BLaER1 treated with 17β-estradiol and CSF1 and Interleukin-3, amounts not matched to agents 10 nM and 100 nM (cell line): Measurements from ENCODE around the gene SNUPN.
A peak's percentile ranks its signal among the peaks of the same experiment; 100 is the strongest.
"Not testable (repeated sequence)": the region's sequence is repeated elsewhere in the genome, so short reads cannot be mapped to it uniquely, and the experiment has no call there.

Source experiments
- H3K27ac ChIP-seq, 11 experiments: shearing (Covaris generic); formaldehyde crosslinking; 2 replicates each; pipeline ENCODE4 v1.8.1; 2022
- H3K27me3 ChIP-seq, 11 experiments: shearing (Covaris generic); formaldehyde crosslinking; 2 replicates each; pipeline ENCODE4 v1.8.1; 2022
- H3K36me3 ChIP-seq, 11 experiments: shearing (Covaris generic); formaldehyde crosslinking; 2 replicates each; pipeline ENCODE4 v1.8.1; 2022
- H3K4me1 ChIP-seq, 10 experiments: shearing (Covaris generic); formaldehyde crosslinking; 2 replicates each; pipeline ENCODE4 v1.8.1; 2022
- H3K4me2 ChIP-seq, 11 experiments: shearing (Covaris generic); formaldehyde crosslinking; 2 replicates each; pipeline ENCODE4 v1.8.1; 2022
- H3K4me3 ChIP-seq, 10 experiments: shearing (Covaris generic); formaldehyde crosslinking; 2 replicates each; pipeline ENCODE4 v1.8.1; 2022
- H3K9ac ChIP-seq, 11 experiments: shearing (Covaris generic); formaldehyde crosslinking; 2 replicates each; pipeline ENCODE4 v1.8.1; 2022
- H3K9me3 ChIP-seq, 11 experiments: shearing (Covaris generic); formaldehyde crosslinking; replicated peaks in 1 of 11; 2 replicates each; pipeline ENCODE4 v1.8.1; 2022
- H4K20me1 ChIP-seq, 11 experiments: shearing (Covaris generic); formaldehyde crosslinking; 2 replicates each; pipeline ENCODE4 v1.8.1; 2022
- Cebpa-rat ChIP-seq, 11 experiments: shearing (Covaris generic); IDR thresholded peaks; 2 replicates each; pipeline ENCODE4 v1.8.1; 2022

The SNUPN gene

GRCh38 chr15:75584121-75584520 is 41.4 kb downstream of the SNUPN start:
- H3K27me3 ChIP-seq: no peaks in the 10 kb centered on the region
- no peaks in the 10 kb centered on the region for H3K9me3 ChIP-seq
- no peak overlapping the region for H3K27ac ChIP-seq
- H4K20me1 ChIP-seq: peaks cover 0 to 17% (median 0%) of the 10 kb centered on the region in 11 experiments; a peak in 4 of 22 replicates
- H3K36me3 ChIP-seq: peaks cover 5 to 52% (median 29%) of the 10 kb centered on the region in 11 experiments; a peak in 20 of 22 replicates
- H3K4me3 ChIP-seq: no peak overlapping the region
- no peak for TF ChIP-seq Cebpa-rat (IDR thresholded peaks at IDR 0.05)
- peak overlapping the region in 1 of 11 experiments; percentile 15; a peak in 1 of 22 replicates for H3K4me2 ChIP-seq
- 0 out of 22 replicates have a peak overlapping the region, but pooled peaks of 1 of the 11 experiments have one; percentile 24 for H3K9ac ChIP-seq
- peaks cover 7 to 19% (median 9%) of the 10 kb centered on the region in 10 experiments for H3K4me1 ChIP-seq

GRCh38 chr15:75583701-75584100 is 41.8 kb downstream of the SNUPN start:
- H3K27me3 ChIP-seq: no peaks in the 10 kb centered on the region
- H3K36me3 ChIP-seq: peaks cover 5 to 50% (median 27%) of the 10 kb centered on the region in 11 experiments; a peak in 19 of 22 replicates
- H3K27ac ChIP-seq: no peak overlapping the region
- peak overlapping the region in 1 of 11 experiments; percentile 15; a peak in 1 of 22 replicates for H3K4me2 ChIP-seq
- H3K9me3 ChIP-seq: no peaks in the 10 kb centered on the region
- peaks cover 0 to 17% (median 0%) of the 10 kb centered on the region in 11 experiments; a peak in 4 of 22 replicates for H4K20me1 ChIP-seq
- 0 out of 22 replicates have a peak overlapping the region, but pooled peaks of 1 of the 11 experiments have one; percentile 24 for H3K9ac ChIP-seq
- TF ChIP-seq Cebpa-rat (IDR thresholded peaks at IDR 0.05): no peak
- peaks cover 7 to 19% (median 9%) of the 10 kb centered on the region in 10 experiments for H3K4me1 ChIP-seq
- no peak overlapping the region for H3K4me3 ChIP-seq

GRCh38 chr15:75582943-75583342 is 42.6 kb downstream of the SNUPN start:
- not testable (repeated sequence) for H3K4me3 ChIP-seq, H3K27me3 ChIP-seq, H3K9me3 ChIP-seq, H3K27ac ChIP-seq, H3K4me2 ChIP-seq, H3K9ac ChIP-seq
- Histone ChIP-seq H3K4me1 (peaks cover 7 to 19% (median 9%) of the 10 kb centered on the region in 10 experiments), H3K36me3 (peaks cover 3 to 44% (median 21%) of the 10 kb centered on the region in 11 experiments; a peak in 19 of 22 replicates), H4K20me1 (peaks cover 0 to 18% (median 2%) of the 10 kb centered on the region in 11 experiments; a peak in 8 of 22 replicates)

- H3K36me3 ChIP-seq: peaks cover 0 to 27% (median 12%) of the 10 kb centered on the region in 11 experiments; a peak in 14 of 22 replicates
- peak within 1 kb of the TSS; percentile 76 to 100 (median 98) for H3K4me3 ChIP-seq
- TF ChIP-seq Cebpa-rat (IDR thresholded peaks at IDR 0.05): no peak
- no peaks in the 10 kb centered on the region for H3K9me3 ChIP-seq
- no peaks in the 10 kb centered on the region for H3K27me3 ChIP-seq
- peak within 1 kb of the TSS; percentile 79 to 95 (median 91) for H3K4me2 ChIP-seq
- peaks cover 24 to 44% (median 31%) of the 10 kb centered on the region in 10 experiments for H3K4me1 ChIP-seq
- H3K27ac ChIP-seq: peak within 1 kb of the TSS; percentile 93 to 98 (median 97)
- H4K20me1 ChIP-seq: peaks cover 22 to 52% (median 33%) of the 10 kb centered on the region in 11 experiments; a peak in 20 of 22 replicates
- H3K9ac ChIP-seq: peak within 1 kb of the TSS; percentile 96 to 99 (median 97)
These were observed 46.3 kb downstream of the SNUPN start, which contains the start of gene PTPN9 for GRCh38 chr15:75578948-75579920. Gene PTPN9 (minus strand): TSS chr15:75579315. CDS start chr15:75578776, 539 bp downstream.

GRCh38 chr15:75578173-75578947 is 47.2 kb downstream of the SNUPN start:
- Histone ChIP-seq H3K9ac (peak overlapping the region; percentile 96 to 99 (median 97)), H3K4me3 (peak overlapping the region; percentile 76 to 100 (median 98)), H3K9me3 (no peaks in the 10 kb centered on the region), H3K4me2 (peak overlapping the region; percentile 75 to 95 (median 87)), H3K27me3 (no peaks in the 10 kb centered on the region), H4K20me1 (peaks cover 31 to 57% (median 41%) of the 10 kb centered on the region in 11 experiments; a peak in 21 of 22 replicates), H3K27ac (peak overlapping the region; percentile 93 to 98 (median 97)), H3K4me1 (peaks cover 27 to 46% (median 39%) of the 10 kb centered on the region in 10 experiments), H3K36me3 (peaks cover 0 to 25% (median 16%) of the 10 kb centered on the region in 11 experiments; a peak in 14 of 22 replicates)
- no peak for TF ChIP-seq Cebpa-rat (IDR thresholded peaks at IDR 0.05)

- H3K36me3 ChIP-seq: peaks cover 0 to 27% (median 17%) of the 10 kb centered on the region in 11 experiments; a peak in 16 of 22 replicates
- H3K4me3 ChIP-seq: peak overlapping the region; percentile 76 to 100 (median 98)
- H3K9me3 ChIP-seq: no peaks in the 10 kb centered on the region
- H3K9ac ChIP-seq: peak overlapping the region; percentile 96 to 99 (median 97)
- no peaks in the 10 kb centered on the region for H3K27me3 ChIP-seq
- peaks cover 31 to 54% (median 46%) of the 10 kb centered on the region in 10 experiments for H3K4me1 ChIP-seq
- TF ChIP-seq Cebpa-rat (IDR thresholded peaks at IDR 0.05): no peak
- peak overlapping the region; percentile 75 to 95 (median 87) for H3K4me2 ChIP-seq
- H4K20me1 ChIP-seq: peaks cover 39 to 59% (median 49%) of the 10 kb centered on the region in 11 experiments
- H3K27ac ChIP-seq: peak overlapping the region; percentile 93 to 98 (median 97)
These were observed 47.9 kb downstream of the SNUPN start for GRCh38 chr15:75577401-75578172.

- no peaks in the 10 kb centered on the region for H3K9me3 ChIP-seq
- H3K4me3 ChIP-seq: no peak overlapping the region
- no peak overlapping the region for H3K27ac ChIP-seq
- H3K9ac ChIP-seq: no peak overlapping the region
- H3K27me3 ChIP-seq: no peaks in the 10 kb centered on the region
- peak overlapping the region in 8 of 11 experiments; percentile 4 to 60 (median 26); a peak in 10 of 22 replicates for H3K4me2 ChIP-seq
- H3K4me1 ChIP-seq: peaks cover 22 to 67% (median 39%) of the 10 kb centered on the region in 10 experiments
- H3K36me3 ChIP-seq: peaks cover 23 to 65% (median 50%) of the 10 kb centered on the region in 11 experiments
- no peak for TF ChIP-seq Cebpa-rat (IDR thresholded peaks at IDR 0.05)
- H4K20me1 ChIP-seq: peaks cover 47 to 90% (median 86%) of the 10 kb centered on the region in 11 experiments
These were observed 51.7 kb downstream of the SNUPN start for GRCh38 chr15:75573648-75574384.
